Measurements from ENCODE around the gene GIGYF2. TPM values are rescaled to one million over a fixed set of nuclear protein-coding genes. Genes with fewer than 3 reads are reported as not detected.

The GIGYF2 gene, protein sequence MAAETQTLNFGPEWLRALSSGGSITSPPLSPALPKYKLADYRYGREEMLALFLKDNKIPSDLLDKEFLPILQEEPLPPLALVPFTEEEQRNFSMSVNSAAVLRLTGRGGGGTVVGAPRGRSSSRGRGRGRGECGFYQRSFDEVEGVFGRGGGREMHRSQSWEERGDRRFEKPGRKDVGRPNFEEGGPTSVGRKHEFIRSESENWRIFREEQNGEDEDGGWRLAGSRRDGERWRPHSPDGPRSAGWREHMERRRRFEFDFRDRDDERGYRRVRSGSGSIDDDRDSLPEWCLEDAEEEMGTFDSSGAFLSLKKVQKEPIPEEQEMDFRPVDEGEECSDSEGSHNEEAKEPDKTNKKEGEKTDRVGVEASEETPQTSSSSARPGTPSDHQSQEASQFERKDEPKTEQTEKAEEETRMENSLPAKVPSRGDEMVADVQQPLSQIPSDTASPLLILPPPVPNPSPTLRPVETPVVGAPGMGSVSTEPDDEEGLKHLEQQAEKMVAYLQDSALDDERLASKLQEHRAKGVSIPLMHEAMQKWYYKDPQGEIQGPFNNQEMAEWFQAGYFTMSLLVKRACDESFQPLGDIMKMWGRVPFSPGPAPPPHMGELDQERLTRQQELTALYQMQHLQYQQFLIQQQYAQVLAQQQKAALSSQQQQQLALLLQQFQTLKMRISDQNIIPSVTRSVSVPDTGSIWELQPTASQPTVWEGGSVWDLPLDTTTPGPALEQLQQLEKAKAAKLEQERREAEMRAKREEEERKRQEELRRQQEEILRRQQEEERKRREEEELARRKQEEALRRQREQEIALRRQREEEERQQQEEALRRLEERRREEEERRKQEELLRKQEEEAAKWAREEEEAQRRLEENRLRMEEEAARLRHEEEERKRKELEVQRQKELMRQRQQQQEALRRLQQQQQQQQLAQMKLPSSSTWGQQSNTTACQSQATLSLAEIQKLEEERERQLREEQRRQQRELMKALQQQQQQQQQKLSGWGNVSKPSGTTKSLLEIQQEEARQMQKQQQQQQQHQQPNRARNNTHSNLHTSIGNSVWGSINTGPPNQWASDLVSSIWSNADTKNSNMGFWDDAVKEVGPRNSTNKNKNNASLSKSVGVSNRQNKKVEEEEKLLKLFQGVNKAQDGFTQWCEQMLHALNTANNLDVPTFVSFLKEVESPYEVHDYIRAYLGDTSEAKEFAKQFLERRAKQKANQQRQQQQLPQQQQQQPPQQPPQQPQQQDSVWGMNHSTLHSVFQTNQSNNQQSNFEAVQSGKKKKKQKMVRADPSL (N-terminal part only)
- total RNA-seq (2014; rRNA removed; shearing (Covaris generic); ENCODE audit: low replicate concordance): 32.9 and 37.4 TPM in 2 replicates

DNA sequence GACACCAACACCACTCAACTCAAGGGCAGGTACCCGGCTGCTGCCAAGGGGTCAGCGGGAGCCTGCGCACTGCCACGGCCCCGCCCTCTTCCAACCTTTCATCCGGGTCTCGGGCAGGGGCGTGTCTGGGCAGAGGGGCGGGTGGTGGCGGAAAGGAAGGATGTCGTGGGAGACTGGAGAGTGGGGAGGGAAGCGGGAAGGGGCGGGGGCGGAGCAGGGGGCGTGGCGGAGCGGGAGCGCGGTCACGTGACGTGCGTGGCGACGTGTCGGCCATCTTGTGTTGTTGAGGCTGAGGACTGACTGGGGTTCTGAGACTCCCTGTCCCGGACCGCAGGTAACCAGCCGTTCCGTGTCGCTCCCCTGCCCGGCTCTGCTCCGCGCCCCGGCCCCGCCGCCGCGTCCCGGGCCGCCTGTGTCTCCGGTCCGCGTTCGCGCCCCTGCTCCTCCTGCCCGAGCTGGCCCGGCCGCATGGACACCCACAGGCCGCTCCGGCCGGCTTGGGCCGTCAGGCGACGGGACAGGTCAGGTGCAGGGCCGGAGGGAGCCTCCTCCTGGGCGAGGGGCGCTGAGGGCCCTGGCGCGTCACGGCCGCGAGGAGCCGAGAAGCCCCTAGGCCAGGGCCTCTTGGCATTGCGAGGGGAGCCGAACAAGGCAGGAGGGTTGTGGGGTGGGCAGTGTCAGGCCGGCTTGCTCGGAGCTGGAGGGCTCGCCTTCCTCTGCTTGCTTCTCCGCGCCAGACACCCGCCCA, at the start of gene GIGYF2:
Gene GIGYF2 (plus strand): TSS at position 273 of the 748 bp plus-strand sequence. CDS start 37,867 bp downstream, outside the sequence.
- Histone ChIP-seq H3K27me3 (no peaks in the 10 kb centered on the region), H3K9me3 (no peaks in the 10 kb centered on the region), H3K36me3 (peaks cover 38% of the 10 kb centered on the region), H3K4me3 (peak within 1 kb of the TSS; percentile 98)
- peak; percentile 97 for DNase-seq

DNA sequence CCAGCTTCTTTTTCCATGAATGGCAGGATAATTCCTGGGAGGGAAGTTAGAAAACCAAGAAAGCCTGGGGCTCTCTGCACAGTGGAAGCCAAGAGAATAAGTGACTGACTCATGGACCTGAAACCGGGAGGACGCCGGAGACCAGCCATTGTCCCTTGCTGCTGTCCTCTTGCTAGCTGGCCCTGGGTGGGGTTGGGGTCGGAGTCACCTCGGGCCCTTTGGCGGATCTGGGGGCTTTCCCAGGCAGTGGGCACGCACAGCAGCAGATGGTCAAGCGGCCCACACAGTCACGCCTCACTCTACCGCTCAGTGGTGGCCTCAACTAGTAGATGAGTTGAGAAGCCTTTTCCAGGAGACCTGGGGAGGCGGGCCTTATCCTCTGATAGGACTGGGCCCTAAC, 48.1 kb upstream of the GIGYF2 start:
- no peak for DNase-seq
- Histone ChIP-seq H3K9me3 (no peaks in the 10 kb centered on the region), H3K4me3 (no peak overlapping the region), H3K36me3 (no peaks in the 10 kb centered on the region), H3K27me3 (no peaks in the 10 kb centered on the region)

DNA sequence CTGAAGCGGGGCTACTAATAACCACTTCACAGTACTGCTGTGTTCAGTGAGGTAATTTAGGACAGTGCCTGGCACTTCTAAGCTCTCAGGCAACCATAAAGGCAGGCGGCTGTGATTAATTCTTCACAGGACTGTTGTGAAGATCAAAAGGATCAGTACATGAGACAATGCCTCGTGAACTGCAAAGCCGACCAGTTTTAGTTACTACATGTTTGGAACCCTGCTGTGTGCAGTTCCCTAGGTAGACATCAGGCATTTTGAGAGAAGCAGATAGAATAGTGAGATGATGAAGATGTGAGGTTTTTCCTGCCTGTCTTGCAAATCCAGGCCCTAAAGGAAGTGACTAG, 44.7 kb upstream of the GIGYF2 start:
- DNase-seq: no peak
- H3K36me3 ChIP-seq: no peaks in the 10 kb centered on the region

DNA sequence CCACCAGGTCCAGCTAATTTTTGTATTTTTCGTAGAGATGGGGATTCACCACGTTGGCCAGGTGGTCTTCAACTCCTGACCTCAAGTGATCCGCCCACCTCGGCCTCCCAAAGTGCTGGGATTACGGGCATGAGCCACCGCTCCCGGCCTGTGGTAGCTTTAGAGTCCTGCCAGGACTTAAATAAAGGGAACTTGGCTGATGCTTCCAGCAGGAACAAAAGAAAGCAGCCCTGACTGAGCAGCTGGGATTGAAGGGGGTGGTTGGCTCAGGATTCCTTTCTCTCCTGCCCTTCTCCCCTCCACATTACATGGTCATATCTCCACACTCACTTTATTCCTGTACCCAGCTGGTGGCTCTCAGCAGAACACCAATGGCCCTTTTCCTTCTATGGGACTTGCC, 43.7 kb upstream of the GIGYF2 start:
- no peaks in the 10 kb centered on the region for H3K27me3 ChIP-seq
- no peak overlapping the region for H3K4me3 ChIP-seq
- H3K9me3 ChIP-seq: no peaks in the 10 kb centered on the region
- H3K36me3 ChIP-seq: no peaks in the 10 kb centered on the region
- DNase-seq: no peak

More for the DNA sequence above, 44.7 kb upstream of the GIGYF2 start:
- no peaks in the 10 kb centered on the region for H3K9me3 ChIP-seq
- no peak overlapping the region for H3K4me3 ChIP-seq
- no peaks in the 10 kb centered on the region for H3K27me3 ChIP-seq

DNA sequence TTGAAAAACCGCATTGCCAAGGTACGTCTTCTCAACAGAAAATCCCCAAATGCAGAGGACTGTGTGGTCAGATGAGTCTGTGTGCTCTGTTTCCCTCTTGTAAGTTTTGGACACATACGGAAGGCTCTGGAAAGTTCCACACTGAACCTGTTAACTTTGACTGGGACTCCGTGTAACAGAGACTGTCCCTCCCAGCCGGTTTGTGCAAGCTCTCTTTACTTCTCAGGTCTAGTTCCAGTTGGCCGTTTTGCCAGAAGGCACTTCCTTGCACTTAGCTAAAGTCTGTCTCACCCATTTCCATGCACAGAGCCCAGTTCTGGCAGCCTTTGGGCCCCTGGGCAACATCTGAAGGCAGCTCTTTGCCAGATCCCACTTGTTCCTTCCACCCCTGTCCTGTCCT, 41.7 kb upstream of the GIGYF2 start:
- H3K36me3 ChIP-seq: no peaks in the 10 kb centered on the region
- no peak overlapping the region for H3K4me3 ChIP-seq
- H3K27me3 ChIP-seq: no peaks in the 10 kb centered on the region
- no peak for DNase-seq
- no peaks in the 10 kb centered on the region for H3K9me3 ChIP-seq

DNA sequence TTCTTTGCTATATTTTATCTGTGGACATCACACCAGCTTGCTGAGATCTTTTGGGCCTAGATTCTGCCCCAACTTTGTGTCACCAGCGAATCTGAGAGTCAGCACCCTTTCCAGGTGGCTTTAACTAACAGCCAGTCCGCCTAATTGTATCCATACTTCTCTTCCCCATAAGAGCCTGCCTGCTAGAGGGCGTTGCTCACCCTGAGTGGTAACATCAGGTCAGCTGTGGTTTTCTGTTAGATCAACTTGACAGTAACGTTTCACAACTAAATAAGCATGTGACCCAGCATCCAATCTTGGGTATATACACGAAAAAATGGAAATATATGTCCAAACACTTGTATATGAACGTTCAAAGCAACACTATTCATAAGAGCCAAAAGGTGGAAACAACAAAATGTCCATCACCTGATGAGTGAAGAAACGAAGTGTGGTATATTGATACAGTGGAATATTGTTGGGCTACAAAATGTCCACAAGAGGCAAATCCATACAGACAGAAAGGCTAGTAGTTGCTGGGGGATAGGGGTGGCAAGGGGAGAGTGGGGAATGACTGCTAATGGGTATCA, 38.8 kb upstream of the GIGYF2 start:
- Histone ChIP-seq H3K36me3 (no peaks in the 10 kb centered on the region), H3K4me3 (no peak overlapping the region), H3K9me3 (no peaks in the 10 kb centered on the region), H3K27me3 (no peaks in the 10 kb centered on the region)
- no peak for DNase-seq

DNA sequence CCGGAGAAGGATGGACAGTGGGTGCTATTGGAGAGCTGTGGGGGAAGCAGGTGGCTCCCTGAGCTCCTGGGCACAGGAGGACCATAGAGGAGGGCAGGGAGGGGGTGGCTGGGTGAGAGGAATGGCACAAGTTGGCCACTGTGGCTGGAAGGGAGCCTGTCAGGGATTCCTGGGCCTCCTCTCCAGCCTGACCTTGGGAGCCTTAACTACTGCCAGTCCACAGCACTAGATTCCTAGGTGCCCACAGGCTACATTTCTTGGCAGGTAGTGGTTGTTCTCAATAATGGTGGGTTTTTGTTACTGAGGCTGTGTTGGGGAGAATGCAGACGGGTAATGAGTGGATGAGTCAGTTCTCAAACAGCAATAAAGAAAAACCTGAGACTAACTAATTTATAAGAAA, 37.8 kb upstream of the GIGYF2 start:
- H3K27me3 ChIP-seq: no peaks in the 10 kb centered on the region
- no peak for DNase-seq
- no peaks in the 10 kb centered on the region for H3K36me3 ChIP-seq
- no peak overlapping the region for H3K4me3 ChIP-seq
- no peaks in the 10 kb centered on the region for H3K9me3 ChIP-seq

DNA sequence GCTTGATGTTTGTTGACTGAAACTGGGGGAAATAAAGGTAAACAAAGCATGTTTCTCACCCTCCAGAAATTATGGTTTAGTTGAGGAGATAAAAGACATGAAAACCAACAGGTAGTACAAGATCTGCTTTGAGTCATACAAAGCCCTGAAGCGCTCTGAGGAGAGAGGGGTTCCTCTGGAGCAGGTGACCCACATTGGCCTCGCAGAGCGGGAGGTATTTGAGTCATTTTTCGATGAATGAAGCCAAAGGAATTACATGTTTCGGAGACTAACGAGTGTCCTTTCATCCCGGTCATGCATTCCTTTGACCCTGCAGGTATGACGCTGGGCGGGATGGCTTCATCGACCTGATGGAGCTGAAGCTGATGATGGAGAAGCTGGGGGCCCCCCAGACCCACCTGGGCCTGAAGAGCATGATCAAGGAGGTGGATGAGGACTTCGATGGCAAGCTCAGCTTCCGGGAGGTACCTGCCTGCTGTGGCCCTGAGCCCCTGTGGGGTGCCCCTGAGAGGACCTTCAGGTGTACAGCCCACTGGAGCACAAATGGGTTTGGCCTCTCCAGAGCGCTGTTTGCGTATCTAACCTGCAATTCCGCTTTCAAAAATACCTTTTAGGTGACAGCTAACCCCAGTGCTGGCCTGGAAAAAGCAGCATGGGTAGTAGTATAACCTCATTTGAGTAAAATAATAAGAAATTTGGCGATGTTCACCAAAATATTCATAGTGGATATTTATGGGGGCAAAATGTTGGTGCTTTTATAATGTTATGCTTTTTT, 34.5 kb upstream of the GIGYF2 start:
- no peaks in the 10 kb centered on the region for H3K36me3 ChIP-seq
- H3K27me3 ChIP-seq: no peaks in the 10 kb centered on the region
- H3K9me3 ChIP-seq: no peaks in the 10 kb centered on the region
- DNase-seq: no peak
- H3K4me3 ChIP-seq: no peak overlapping the region

DNA sequence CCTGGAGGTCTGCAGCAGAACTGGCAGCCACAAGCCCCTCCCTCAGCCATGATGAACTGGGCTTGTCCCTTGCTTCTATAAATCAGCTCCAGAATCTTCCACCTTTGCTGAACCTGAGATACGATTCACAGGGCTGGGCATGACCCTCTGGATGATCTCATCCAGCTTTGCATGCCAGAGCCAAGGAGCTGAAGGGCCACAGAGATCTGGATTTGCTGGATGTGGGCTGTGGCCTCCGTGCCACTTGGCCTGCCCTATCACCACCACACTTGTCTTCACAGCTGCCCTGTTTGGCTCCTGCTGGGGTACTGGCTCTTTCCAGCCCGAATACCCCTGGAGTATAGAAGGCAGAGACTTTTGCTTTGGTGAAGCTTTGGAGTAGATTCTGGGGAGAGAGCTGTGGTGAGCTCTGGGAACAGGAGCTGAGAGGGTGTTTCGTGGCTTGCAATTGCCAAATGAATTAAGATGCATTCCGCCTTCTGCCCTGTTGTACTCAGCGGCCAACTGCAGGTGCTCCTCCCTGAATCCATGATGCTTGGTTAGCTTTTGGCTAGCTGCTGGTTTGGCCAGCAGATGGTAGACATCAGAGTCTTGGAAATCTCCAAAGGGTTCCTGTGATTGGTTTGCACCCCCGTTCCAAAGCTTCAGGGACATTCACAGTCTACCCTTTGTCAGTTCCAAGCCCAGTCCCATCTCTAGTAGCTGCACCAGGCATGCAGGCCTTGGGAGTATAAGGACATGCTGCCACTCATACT, 30.9 kb upstream of the GIGYF2 start:
- Histone ChIP-seq H3K36me3 (no peaks in the 10 kb centered on the region), H3K4me3 (no peak overlapping the region), H3K9me3 (no peaks in the 10 kb centered on the region), H3K27me3 (no peaks in the 10 kb centered on the region)
- peak; percentile 10 for DNase-seq

DNA sequence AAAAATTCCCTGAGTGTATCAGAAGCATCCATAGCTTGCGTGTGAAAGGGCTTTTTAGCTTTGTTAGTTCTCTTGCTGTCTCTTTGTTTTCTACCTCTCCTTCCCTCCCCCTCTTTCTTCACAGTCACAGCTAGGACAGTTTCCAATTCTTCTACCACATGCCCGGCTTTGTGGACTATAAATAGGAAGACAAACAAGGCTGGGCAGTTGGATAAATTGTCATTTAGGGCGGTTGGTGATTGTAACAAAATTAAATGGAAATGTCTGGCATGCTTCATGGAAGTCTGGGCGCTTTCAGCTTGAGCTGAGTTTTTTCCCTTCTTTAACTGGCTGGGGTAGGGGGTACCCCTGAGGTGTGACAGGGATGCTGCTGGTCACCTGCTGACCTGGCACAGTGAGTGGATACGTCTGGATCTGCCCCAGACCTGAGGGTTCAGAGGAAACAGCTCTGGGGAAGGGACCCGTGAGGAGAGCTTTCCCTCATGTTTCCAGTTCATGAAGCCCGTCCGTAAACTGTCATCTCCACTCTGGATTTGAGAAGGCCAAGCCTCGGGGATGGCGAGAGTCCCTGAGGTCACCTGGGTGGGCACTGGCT, 29.0 kb upstream of the GIGYF2 start:
- H3K4me3 ChIP-seq: no peak overlapping the region
- no peak for DNase-seq

DNA sequence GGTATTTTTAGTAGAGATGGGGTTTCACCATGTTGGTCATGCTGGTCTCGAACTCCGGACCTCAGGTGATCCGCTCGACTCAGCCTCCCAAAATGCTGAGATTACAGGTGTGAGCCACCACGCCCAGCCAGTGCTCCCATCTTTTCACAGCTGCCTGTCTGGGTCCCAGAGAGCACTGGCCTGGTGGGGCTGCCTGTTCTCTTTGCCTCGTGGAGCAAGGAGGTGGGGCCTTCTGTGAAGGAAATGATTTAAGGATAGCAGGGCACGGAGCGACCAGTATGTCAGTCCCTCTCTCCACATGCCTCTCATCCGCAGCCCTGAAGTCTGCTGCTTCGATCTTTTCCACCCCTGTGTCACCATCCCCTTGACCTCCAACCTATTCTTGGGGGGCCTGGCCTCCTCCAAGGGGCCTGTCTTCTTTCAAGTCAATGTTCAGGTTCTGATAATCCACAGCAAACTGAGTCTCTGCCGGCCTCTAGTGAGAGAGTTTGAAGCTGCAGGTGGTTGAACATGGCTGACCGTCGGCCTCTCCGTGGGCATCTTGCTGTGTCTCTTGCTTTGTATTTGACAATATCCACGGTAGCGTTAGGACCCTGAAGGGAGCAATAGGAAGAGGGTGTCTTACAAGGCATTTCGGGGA, 28.2 kb upstream of the GIGYF2 start:
- H3K9me3 ChIP-seq: no peaks in the 10 kb centered on the region
- DNase-seq: no peak
- H3K36me3 ChIP-seq: no peaks in the 10 kb centered on the region
- no peak overlapping the region for H3K4me3 ChIP-seq
- no peaks in the 10 kb centered on the region for H3K27me3 ChIP-seq

More for the DNA sequence above, 29.0 kb upstream of the GIGYF2 start:
- H3K27me3 ChIP-seq: no peaks in the 10 kb centered on the region
- H3K9me3 ChIP-seq: no peaks in the 10 kb centered on the region
- H3K36me3 ChIP-seq: no peaks in the 10 kb centered on the region

DNA sequence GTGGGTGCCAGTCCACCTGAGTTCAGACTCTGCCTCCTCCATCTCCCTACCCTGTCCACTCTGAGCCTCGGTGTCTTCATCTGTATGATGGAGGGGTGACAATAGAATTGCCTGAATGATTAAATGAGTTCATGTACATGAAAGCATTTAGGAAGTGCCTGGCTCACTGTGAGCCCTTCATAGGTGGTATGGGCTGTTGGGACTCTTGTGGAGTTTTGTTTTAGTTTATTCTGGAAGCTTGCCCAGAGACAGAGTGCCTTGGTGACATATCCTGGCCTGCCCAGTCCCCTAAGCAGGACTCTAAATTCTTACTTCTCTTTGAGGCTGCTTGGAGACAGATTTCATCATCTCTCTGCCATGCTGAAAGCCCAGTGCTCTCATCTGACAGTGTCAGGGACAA, 24.5 kb upstream of the GIGYF2 start:
- Histone ChIP-seq H3K4me3 (no peak overlapping the region), H3K9me3 (no peaks in the 10 kb centered on the region), H3K36me3 (no peaks in the 10 kb centered on the region), H3K27me3 (no peaks in the 10 kb centered on the region)
- DNase-seq: no peak

DNA sequence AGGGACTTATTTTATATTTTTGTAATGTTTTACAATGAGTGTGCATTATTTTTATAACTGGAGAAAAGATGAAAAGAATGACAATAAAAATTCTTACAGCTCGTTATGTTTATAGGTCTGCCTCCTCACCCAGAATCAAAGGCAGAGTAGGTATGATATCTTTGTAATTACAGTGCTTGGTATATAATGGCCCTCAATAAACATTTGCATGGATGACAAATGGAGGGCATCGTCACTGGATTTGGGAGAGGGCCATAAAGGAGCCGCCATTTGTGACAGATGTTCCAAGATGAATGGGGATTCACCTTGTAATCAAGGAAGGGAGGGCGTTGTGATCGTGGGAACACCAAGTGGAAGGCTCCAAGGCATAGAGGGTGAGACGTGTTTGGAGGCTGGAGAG, 22.6 kb upstream of the GIGYF2 start:
- Histone ChIP-seq H3K4me3 (no peak overlapping the region), H3K27me3 (no peaks in the 10 kb centered on the region), H3K9me3 (no peaks in the 10 kb centered on the region), H3K36me3 (no peaks in the 10 kb centered on the region)
- no peak for DNase-seq

DNA sequence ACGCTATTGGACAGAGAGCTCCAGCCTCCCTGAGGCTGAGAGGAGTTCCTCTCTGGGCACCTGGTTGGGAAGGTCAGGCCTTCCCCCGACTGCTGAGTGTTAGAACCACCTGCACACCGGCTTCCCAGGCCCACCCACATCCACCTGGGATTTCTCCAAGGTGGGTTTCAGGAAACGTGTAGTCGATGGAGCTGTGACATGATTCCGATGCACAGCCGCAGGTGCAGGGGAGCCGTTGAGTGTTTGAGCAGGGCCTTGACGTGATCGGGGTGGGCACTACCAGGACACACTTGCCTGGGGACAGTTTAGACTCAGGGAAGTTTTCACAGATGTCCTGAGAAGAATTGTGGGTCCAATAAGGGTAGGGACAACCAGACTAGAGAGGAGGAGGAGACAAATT, 21.8 kb upstream of the GIGYF2 start:
- no peak overlapping the region for H3K4me3 ChIP-seq
- no peaks in the 10 kb centered on the region for H3K9me3 ChIP-seq
- H3K27me3 ChIP-seq: no peaks in the 10 kb centered on the region
- no peak for DNase-seq
- no peaks in the 10 kb centered on the region for H3K36me3 ChIP-seq

Measured in MG63 (cell line).